Skin epidermis (tissue), 12 donors: ENCODE results near the gene PRDM8.

Source experiments
- H3K27ac ChIP-seq, 21 experiments: fragments of 200-600 bp; sonication (generic) in 11 of 21; one replicate each; pipeline ENCODE4 v1.5.0; 2020; ENCODE audit warnings: mild to moderate bottlenecking in 3 of 21, inconsistent platforms in 2 of 21, moderate library complexity in 2 of 21
- H3K4me3 ChIP-seq, 7 experiments: fragments of 200-600 bp; sonication (generic) in 2 of 7; one replicate each; pipeline ENCODE4 v1.5.0; 2020; ENCODE audit warnings: inconsistent platforms in 2 of 7, mild to moderate bottlenecking in 2 of 7, moderate library complexity in 1 of 7

The PRDM8 gene

DNA sequence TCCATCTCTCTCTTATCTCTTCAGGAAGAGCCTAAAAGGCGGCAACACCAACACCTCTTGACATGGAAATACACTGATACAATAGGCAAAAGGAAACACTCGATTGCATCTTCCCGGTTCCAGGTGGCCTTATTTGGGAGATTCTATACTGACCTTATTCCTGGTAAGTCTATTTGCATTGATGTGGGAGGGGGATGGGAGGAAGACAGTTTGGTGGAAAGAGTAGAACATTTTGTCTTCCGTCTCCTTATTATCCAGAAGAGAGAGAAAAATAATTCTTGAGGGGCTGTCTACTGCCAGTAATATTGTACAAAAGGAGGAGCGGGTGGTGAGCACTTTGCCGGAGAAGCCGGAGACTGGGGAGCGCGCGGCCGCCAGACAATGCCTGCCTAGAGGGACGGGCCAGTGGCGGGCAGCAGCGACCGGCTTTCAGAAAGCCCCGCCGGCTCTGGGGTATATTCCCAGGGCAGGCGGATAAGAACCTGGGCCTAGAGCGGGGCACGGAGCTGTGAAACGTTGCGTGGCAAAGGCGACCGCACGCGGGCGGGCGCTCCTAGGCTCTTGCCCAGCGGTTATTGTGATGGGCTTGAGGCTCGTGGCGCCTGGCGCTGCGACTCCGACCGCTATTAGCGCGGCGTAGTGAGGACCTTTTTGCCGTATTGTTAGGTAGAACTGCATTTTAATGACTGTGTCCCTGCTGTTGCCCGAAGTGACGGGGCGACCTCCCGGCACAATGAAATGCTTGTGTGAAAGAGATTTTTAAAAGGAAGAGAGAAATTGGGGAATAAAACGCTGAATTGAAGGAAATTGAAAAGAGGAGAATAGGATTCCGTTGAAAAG is 518 bp downstream of the PRDM8 start:
- peak overlapping the region in 5 of 7 experiments; percentile 2 to 32 (median 17) for H3K4me3 ChIP-seq

DNA sequence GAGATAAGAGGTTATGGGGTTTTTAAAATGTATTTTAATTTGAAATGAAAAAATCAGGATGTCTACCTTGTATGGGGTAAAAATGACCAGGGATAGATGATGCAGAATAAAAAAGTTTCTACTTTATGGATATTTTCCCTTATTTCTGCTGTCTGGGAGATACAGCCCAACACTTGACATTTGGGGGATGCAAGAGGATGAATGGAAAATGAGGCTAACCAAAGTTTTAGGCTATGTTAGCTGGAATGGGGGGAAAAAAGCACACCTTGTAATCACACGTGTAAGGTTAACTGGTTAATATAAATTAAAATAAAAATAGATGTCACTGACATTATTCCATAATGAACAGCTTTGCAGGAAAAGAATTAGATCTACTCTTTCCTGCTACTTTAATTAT is 1.1 kb downstream of the PRDM8 start:
- H3K4me3 ChIP-seq: no peak overlapping the region
- H3K27ac ChIP-seq: no peak overlapping the region

More for the DNA sequence above, 518 bp downstream of the PRDM8 start:
- no peak overlapping the region for H3K27ac ChIP-seq

DNA sequence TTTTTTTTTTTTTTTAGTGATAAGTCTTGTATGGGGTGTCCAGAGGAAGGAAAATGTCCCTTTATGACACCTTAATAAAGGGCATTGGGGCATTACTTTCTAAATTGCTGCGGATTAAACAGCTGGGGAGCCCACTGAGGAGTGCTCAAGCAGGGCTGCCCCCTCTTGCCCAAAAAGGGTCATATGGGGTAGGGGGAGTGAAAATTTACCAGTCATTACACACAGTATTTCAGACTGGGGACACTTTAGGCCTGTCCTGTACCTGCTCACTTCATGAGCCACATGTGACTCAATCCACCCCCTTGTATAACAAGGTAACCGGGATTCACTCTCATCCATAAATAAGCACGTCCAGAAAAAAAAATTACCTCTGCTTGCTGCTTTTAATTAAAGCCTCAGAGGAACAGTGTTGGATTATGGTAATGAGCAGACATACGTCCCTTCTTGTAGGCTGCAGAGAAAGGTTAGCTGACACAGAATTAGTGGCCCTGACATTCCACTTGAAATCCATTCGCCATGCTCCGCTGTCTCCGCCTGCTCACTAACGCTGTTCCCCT is 1.8 kb downstream of the PRDM8 start:
- H3K4me3 ChIP-seq: no peak overlapping the region
- no peak overlapping the region for H3K27ac ChIP-seq

DNA sequence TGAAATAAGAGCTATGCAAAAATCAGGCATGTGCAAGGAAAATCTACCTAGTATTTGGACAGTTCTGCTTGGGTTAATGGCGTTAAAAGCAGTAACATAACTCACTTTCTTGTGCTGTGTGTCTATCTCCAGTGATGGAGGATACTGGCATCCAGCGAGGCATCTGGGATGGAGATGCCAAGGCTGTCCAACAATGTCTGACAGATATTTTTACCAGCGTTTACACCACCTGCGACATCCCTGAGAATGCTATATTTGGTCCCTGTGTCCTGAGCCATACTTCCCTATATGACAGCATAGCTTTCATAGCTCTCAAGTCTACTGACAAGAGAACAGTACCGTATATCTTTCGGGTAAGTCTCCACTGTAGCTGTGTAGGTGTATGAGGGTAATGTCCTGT is 2.6 kb downstream of the PRDM8 start:
- no peak overlapping the region for H3K27ac ChIP-seq

DNA sequence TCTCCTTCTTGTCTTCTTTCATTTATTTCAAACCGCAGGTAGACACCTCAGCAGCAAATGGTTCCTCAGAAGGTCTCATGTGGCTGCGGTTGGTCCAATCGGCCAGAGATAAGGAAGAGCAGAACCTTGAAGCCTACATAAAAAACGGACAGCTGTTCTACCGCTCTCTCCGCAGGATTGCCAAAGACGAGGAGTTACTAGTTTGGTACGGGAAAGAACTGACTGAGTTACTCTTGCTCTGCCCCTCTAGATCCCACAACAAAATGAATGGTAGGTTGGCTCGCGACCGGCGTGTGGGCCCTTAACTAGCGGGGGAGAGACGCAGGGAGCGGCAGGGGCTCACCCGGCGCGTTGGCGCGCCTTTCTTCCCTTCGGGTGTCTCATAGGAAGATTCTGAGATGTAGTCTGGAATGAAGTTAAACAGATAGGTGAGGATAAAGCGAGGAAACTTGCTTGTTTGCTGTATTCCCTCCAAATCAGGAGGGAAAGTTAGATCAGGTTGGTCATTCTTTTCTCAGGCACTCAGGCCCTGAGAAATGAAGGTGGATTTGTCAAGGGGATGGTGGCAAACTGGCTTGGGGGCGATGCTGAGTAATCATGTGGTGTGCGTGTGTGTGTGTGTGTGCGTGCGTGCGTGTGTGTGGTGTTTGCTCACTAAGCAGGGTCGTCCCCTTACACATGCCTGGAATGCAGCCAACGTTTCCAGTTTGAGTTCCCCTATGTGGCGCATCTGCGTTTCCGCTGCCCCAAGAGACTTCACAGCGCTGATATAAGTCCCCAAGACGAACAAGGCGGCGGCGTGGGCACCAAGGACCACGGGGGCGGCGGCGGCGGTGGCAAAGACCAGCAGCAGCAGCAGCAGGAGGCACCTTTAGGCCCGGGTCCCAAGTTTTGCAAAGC is 4.2 kb downstream of the PRDM8 start:
- Histone ChIP-seq H3K4me3 (peak overlapping the region; percentile 40 to 68 (median 54)), H3K27ac (peak overlapping the region in 17 of 21 experiments; percentile 0 to 86 (median 70))

More for the DNA sequence above, 2.6 kb downstream of the PRDM8 start:
- no peak overlapping the region for H3K4me3 ChIP-seq

DNA sequence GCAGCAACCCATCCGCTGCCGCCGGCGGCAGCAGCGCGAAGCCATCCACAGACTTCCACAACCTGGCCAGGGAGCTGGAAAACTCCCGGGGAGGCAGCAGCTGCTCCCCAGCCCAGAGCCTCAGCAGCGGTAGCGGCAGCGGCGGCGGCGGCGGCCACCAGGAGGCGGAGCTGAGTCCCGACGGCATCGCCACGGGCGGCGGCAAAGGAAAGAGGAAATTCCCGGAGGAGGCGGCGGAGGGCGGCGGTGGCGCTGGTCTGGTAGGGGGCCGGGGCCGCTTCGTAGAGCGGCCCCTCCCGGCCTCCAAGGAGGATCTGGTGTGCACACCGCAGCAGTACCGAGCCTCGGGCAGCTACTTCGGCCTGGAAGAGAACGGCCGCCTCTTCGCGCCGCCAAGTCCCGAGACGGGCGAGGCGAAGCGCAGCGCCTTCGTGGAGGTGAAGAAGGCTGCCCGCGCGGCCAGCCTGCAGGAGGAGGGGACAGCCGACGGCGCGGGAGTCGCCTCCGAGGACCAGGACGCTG is 4.9 kb downstream of the PRDM8 start:
- peak overlapping the region; percentile 40 to 68 (median 54) for H3K4me3 ChIP-seq
- peak overlapping the region in 20 of 21 experiments; percentile 3 to 86 (median 70) for H3K27ac ChIP-seq

DNA sequence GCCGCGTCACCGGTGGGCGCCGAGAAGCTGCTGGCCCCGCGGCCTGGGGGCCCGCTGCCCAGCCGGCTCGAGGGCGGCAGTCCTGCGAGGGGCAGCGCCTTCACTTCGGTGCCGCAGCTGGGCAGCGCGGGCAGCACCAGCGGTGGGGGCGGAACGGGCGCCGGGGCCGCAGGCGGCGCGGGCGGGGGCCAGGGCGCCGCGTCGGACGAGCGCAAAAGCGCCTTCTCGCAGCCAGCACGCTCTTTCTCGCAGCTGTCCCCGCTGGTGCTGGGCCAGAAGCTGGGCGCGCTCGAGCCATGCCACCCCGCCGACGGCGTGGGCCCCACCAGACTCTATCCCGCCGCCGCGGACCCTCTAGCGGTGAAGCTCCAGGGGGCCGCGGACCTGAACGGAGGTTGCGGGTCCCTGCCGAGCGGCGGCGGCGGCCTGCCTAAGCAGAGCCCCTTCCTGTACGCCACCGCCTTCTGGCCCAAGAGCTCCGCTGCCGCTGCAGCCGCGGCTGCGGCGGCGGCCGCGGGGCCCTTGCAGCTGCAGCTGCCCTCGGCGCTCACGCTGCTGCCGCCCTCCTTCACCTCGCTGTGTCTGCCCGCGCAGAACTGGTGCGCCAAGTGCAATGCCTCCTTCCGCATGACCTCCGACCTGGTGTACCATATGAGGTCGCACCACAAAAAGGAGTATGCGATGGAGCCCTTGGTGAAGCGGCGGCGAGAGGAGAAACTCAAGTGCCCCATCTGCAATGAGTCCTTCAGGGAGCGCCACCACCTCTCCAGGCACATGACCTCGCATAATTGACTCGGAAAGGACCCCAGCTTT is 5.6 kb downstream of the PRDM8 start:
- peak overlapping the region in 20 of 21 experiments; percentile 3 to 86 (median 70) for H3K27ac ChIP-seq
- peak overlapping the region; percentile 40 to 68 (median 54) for H3K4me3 ChIP-seq

DNA sequence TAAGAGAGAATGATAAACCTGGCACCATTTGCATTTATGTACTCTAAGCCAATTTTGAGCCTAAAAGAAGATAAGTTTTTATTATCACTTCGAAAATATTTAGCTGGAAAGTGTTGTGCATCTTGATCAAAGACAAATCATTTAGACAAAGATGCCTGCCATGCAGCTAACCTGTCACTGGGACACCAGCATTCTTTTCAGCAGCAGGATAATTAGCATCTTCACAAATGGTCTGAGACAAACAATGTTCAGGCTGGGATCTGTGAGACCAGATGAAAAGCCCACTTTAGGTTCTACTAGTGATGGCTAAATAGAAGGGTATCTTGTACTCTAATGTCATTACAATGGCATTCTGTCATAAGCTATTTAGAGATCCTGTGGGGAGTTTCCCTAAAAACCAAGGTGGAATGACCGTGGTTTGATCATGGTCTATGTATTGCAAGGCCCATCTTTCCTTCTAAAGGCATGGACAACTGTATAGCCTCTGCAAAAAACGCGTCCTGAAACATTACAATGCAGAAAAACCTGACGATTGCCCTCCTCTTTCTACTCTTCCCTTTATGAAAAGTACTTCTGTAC is 7.2 kb downstream of the PRDM8 start:
- no peak overlapping the region for H3K27ac ChIP-seq
- H3K4me3 ChIP-seq: no peak overlapping the region

DNA sequence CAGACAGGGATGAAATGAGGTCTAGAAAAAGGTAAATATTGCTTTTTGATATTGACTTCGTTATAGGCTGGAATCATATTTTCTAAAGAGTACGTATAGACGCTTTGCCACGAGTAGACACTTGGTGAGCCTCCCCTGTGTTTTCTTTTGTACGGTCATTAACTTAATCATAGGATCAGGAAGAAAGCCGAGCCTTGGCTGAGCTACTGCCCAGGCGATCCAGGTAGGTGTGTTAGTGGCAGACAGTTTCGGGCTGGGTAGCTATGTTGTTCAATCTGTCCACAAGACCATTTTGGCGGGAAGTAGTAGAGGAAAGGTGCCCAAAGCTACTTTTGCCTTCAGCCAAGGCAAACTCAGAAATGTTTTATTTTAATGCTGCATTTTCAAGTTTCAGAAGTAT is 8.8 kb downstream of the PRDM8 start:
- no peak overlapping the region for H3K4me3 ChIP-seq
- no peak overlapping the region for H3K27ac ChIP-seq

DNA sequence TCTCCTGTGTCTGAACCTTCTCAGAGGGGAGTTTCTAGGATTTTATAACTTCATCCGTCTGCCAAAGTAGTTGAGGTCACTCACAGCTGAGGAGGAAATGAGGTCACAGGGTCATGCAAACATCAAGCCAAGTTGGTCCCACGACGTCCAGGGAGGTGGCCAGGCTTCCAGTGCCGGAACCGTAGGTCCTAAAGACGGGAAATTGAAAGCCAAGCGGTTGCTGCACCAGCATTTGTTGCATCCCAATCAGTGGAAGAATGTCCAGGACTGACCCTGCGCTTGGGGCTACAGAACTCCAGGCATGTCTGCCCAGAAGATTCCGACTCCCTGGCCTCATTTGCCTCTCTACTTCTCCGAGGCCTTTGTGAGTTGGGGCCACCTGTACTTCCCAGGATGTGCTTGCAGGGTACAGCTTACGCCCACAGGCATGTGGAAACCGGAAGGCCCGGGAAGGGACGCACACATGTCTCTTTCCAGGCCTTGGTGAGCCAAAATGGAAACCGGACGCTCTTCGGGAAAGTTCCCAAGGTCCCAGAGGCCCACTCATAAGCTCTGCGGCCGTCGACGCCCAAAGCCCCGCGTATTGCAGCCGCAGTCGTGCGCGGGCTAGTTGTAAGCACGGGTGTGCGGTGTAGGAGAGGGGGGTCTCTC is 9.3 kb downstream of the PRDM8 start:
- no peak overlapping the region for H3K4me3 ChIP-seq
- no peak overlapping the region for H3K27ac ChIP-seq

DNA sequence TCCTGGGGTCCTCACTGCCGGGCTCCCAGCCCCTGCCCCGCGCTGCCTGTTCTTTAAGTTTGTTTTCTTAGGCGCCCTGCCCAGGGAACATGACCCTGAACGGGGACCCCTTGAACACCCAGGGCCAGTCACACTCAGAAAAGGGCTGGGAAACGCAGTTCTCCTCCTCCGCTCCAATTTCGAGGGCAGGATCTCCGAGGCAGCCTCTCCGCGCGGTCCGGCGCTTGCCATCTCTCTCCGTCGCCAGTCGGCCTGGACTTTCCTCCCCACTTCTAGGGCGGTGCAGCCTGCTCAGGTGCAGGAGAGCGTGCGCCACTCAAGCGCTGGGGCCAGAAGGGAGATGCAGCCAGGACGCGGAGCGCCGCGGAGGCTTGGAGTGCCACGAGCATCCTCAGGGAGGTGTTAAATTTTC is 9.9 kb downstream of the PRDM8 start:
- no peak overlapping the region for H3K4me3 ChIP-seq
- H3K27ac ChIP-seq: no peak overlapping the region

DNA sequence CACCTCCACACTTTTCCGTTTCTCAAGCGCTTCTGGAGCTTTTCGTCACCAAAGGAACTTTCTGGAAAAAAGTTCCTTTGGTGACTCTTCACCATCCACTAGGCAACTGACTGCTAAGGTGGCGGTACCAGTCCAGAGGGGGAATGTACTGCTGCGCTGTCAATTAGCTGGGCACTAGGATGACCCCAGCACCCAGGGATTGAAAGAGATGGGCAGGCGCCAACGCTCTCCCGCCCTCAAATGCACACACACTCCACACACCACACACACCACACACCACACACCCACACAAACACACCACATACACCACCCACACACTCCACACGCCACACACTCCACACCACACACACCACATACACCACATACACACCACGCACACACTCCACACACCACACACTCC is 10.4 kb downstream of the PRDM8 start:
- Histone ChIP-seq H3K27ac (no peak overlapping the region), H3K4me3 (no peak overlapping the region)

DNA sequence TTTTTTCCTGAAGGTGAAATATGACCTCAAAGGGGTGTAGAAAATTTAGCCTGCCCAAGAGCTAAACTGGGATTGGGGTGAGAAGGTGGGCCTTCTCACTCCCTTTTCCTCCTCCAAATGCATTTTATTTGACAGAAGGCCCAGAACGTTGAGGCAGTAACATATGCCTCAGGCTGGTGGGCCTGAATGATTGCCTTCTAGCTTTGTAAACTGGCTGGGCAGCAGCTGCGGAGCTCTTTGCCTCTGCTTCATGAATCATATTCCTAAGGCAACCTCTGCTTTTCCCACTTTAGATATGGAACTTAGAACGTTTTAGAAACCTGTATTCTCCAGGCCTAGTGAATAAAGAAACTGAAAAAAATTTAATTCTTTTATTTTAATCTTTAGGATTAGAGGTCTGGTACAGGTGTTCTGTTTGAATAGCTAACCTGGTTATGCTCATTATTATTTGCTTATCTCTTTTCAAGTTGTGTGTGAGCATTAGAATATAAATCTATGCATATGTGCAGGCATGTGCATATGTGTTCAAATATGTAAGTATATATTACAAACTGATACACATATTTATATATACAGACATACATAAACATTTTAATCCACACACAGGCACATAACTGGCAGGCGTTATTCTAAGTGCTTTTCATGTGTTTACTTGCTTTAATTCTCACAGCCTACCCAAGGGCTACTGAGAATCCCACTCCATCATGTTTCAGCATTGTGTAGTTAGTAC is 11.5 kb downstream of the PRDM8 start:
- H3K4me3 ChIP-seq: no peak overlapping the region
- no peak overlapping the region for H3K27ac ChIP-seq

DNA sequence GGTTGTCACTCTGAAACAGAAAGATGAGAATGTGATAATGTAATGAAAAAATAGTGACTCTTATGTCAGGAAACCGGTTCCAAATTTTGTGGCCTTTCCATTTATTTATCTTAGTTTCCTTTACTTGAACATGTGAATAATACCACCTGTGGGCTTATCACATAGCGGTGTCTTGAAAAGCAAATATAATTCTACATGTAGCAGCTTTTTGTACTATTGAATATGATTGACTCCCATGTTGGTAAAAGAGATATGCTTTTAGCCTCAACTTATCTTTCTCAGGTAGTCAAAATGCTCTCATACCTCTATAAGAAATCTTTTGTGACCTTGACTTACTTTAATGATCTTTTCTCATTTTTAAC is 12.0 kb downstream of the PRDM8 start:
- H3K27ac ChIP-seq: no peak overlapping the region
- no peak overlapping the region for H3K4me3 ChIP-seq

DNA sequence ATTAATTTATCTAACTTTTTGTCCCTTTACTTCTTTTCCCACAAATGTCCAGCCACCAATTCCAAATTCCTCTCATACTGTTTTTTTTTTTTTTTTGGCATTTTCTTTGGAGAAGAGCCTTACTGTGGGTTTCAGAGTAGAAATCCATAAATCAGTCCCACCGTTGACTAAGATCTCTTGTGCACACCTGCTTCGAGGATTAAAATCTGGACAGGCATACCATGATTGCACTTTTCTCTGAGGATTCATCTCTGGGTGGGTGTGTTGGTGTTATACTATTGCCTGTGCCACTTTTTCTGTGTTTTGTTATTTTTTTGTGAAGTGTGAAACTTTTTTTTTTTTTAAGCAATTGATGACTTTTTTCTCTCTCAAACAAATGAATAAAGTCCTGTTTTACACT is 13.2 kb downstream of the PRDM8 start:
- H3K4me3 ChIP-seq: no peak overlapping the region
- no peak overlapping the region for H3K27ac ChIP-seq

DNA sequence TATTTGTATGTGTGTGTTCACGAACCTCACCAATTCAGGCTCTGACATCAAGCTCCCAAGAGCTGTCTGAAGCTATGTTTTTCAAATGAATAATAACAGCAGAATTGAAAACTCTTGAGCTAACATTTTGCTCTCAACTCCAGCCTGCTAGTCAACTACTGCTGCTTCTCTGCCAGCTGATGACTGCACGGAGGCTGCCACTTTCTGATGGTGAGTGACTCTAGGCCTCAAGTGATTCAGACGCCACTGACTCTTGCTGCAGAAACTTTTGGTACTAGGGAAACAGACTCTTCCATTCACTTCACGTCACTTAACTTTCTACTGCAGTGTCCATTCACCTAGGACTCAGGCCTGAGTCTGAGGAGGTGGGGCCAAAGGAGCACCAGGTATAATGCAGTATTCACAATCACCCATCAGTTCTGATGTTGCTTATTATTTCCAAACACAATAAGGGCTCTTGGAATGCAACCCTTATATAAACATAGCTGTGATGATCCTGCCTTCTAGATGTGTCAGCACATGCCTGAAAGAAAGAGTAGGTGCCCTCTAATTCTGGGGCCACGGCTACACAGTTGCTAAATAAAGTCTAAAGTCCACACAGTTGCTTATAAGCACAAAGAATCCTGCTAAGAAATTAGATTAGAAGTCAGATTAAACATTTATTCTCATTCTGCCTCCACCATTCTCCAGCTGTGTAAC is 16.0 kb downstream of the PRDM8 start:
- H3K4me3 ChIP-seq: no peak overlapping the region
- H3K27ac ChIP-seq: no peak overlapping the region

DNA sequence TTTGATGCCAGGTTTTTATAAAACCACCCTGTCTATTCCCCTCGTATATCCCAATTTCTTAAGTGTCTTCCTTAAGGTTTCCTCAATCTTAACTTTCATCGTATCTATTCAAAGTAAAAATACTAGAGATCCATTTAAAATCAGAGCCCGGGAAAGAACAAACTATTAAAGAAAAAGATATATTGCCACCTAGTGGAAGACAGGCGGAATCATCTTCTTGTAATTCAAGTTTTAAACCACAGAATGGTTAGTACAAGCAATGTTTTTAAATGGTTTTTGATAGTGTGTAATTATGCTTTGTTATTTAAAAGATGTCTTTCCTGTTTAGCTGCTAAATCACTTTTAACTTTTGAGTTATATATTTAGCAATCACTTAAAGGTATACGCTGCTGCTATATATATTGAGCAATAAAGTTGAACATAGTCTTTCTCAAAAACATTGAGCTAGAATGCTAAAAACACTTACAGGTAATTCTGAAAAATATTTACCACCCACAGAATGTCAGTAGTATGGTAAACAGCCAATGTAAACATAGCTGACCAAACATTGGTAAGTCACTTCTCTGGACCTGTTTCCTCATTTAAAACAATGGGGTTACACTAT is 18.2 kb downstream of the PRDM8 start:
- H3K27ac ChIP-seq: no peak overlapping the region
- no peak overlapping the region for H3K4me3 ChIP-seq
